ENCODE data around the gene TBC1D32.
"Not testable (repeated sequence)": the region's sequence is repeated elsewhere in the genome, so short reads cannot be mapped to it uniquely, and the experiment has no call there.

Gene TBC1D32

DNA sequence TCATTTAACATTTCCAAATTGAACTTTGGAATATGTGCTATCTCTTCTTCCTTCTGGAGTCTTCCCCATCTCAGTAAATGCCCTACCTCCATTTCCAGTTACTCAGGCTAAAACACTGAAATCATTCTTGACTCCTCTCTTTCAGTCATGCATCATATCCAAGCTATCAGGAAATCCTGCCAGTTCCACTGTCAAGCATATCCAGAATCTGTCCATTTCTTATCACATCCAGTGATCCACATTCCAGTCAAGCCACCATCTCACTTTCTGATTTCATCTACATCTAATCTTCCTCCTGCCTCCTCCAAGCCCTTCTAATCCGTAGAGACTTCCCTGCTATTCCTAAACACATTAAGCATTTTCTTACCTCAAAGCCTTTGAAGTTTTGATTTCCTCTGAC lies 15.3 kb upstream of the TBC1D32 start:
- Histone ChIP-seq H3K9ac (ENCODE audit: low read length) (no peak overlapping the region), H3K36me3 (ENCODE audit: control insufficient read depth, insufficient read depth, low read length) (no peaks in the 10 kb centered on the region), H3K4me1 (ENCODE audit: control insufficient read depth, insufficient read depth, low read length) (no peaks in the 10 kb centered on the region), H3K27ac (ENCODE audit: low read depth, low read length) (no peak overlapping the region), H3K27me3 (ENCODE audit: control insufficient read depth, insufficient read depth, low read length) (no peaks in the 10 kb centered on the region), H3K4me3 (ENCODE audit: low read length) (no peak overlapping the region)

DNA sequence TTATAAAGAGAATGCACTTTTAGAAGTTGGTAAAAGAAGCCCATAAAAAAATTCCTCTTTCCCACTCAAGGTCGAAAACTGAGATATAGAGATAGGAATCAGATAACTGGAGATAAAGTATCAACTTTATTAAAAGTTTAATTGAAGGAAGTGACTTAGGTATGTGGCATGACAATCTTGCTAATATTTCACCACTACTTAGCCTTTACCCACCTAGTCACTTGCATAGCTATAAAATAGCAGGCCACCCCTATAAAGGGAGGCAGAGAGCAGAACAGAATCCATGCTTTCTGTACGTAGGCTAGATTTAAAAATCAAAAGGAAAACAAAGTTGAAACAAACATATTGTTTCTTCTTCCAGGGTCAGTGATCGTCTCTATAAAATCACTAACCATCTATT lies 13.2 kb upstream of the TBC1D32 start:
- H3K36me3 ChIP-seq (ENCODE audit: control insufficient read depth, insufficient read depth, low read length), result no peaks in the 10 kb centered on the region
- no peak overlapping the region for H3K9ac ChIP-seq (ENCODE audit: low read length)
- no peaks in the 10 kb centered on the region for H3K27me3 ChIP-seq (ENCODE audit: control insufficient read depth, insufficient read depth, low read length)
- no peaks in the 10 kb centered on the region for H3K4me1 ChIP-seq (ENCODE audit: control insufficient read depth, insufficient read depth, low read length)
- no peak overlapping the region for H3K27ac ChIP-seq (ENCODE audit: low read depth, low read length)
- no peak overlapping the region for H3K4me3 ChIP-seq (ENCODE audit: low read length)

GRCh38 chr6:121344539-121344938 lies 10.3 kb upstream of the TBC1D32 start:
- Histone ChIP-seq H3K27me3 (ENCODE audit: control insufficient read depth, insufficient read depth, low read length) (no peaks in the 10 kb centered on the region), H3K4me1 (ENCODE audit: control insufficient read depth, insufficient read depth, low read length) (no peaks in the 10 kb centered on the region), H3K36me3 (ENCODE audit: control insufficient read depth, insufficient read depth, low read length) (no peaks in the 10 kb centered on the region), H3K4me3 (ENCODE audit: low read length) (no peak overlapping the region), H3K27ac (ENCODE audit: low read depth, low read length) (no peak overlapping the region), H3K9ac (ENCODE audit: low read length) (no peak overlapping the region)

GRCh38 chr6:121339639-121340226 lies 5.5 kb upstream of the TBC1D32 start:
- Histone ChIP-seq H3K27me3 (ENCODE audit: control insufficient read depth, insufficient read depth, low read length) (no peaks in the 10 kb centered on the region), H3K4me1 (ENCODE audit: control insufficient read depth, insufficient read depth, low read length) (no peaks in the 10 kb centered on the region), H3K4me3 (ENCODE audit: low read length) (no peak overlapping the region), H3K9ac (ENCODE audit: low read length) (no peak overlapping the region), H3K36me3 (ENCODE audit: control insufficient read depth, insufficient read depth, low read length) (no peaks in the 10 kb centered on the region), H3K27ac (ENCODE audit: low read depth, low read length) (no peak overlapping the region)

- Histone ChIP-seq H3K36me3 (ENCODE audit: control insufficient read depth, insufficient read depth, low read length) (no peaks in the 10 kb centered on the region), H3K27ac (ENCODE audit: low read depth, low read length) (no peak overlapping the region), H3K9ac (ENCODE audit: low read length) (no peak overlapping the region), H3K4me3 (ENCODE audit: low read length) (no peak overlapping the region), H3K4me1 (ENCODE audit: control insufficient read depth, insufficient read depth, low read length) (no peaks in the 10 kb centered on the region), H3K27me3 (ENCODE audit: control insufficient read depth, insufficient read depth, low read length) (no peaks in the 10 kb centered on the region)
Measured at GRCh38 chr6:121338956-121339355, 4.7 kb upstream of the TBC1D32 start.

- no peaks in the 10 kb centered on the region for H3K36me3 ChIP-seq (ENCODE audit: control insufficient read depth, insufficient read depth, low read length)
- H3K27me3 ChIP-seq (ENCODE audit: control insufficient read depth, insufficient read depth, low read length), result no peaks in the 10 kb centered on the region
- H3K4me1 ChIP-seq (ENCODE audit: control insufficient read depth, insufficient read depth, low read length), result no peaks in the 10 kb centered on the region
- H3K4me3 ChIP-seq (ENCODE audit: low read length), result no peak overlapping the region
- H3K9ac ChIP-seq (ENCODE audit: low read length), result no peak overlapping the region
- no peak overlapping the region for H3K27ac ChIP-seq (ENCODE audit: low read depth, low read length)
Measured at GRCh38 chr6:121338366-121338765, 4.1 kb upstream of the TBC1D32 start.

DNA sequence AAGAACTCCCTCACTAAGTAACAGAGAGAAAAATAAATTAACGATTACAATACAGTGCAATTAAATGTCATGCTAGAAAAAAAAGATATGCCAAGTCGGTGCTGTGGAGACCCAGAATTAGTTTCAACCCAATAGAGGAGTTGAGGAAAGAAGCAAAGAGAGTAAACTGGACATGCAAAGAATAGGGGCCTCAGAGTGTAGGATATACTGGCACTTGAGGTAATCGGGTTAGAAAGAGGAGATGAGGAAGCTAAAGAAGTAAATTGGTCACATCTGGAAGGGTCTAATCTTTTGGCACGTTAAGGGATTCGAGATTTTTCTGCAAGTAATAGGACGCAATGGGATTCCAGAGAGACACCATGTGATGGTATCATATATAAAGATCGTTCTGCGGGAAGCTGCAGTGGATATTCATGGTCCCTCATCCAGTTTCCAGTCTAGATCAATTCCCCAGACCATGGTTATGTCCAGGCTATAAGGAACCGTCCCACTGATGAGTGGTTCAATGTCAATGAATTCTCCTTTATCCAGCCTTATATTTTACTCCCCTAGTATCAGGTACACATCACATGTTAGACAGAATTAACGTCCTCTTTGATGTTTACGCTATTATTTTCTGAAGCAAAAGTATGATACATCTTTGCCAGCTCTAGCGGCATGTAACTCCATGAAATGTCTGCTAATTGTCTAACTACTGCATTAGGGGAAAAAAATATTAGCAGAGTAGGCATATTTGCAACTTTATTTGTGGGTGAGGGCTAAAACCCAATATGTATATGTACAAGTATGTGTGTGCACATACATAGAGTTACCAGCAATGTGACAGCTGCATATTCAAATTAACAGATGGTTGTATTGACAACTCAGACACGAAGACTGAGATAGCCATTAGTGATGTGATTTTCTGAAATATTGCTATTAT lies 1.1 kb upstream of the TBC1D32 start:
- no peaks in the 10 kb centered on the region for H3K36me3 ChIP-seq (ENCODE audit: control insufficient read depth, insufficient read depth, low read length)
- H3K4me3 ChIP-seq (ENCODE audit: low read length), result peak overlapping the region; percentile 83
- peak overlapping the region; percentile 93 for H3K27ac ChIP-seq (ENCODE audit: low read depth, low read length)
- H3K4me1 ChIP-seq (ENCODE audit: control insufficient read depth, insufficient read depth, low read length), result no peaks in the 10 kb centered on the region
- peak overlapping the region; percentile 35 for H3K9ac ChIP-seq (ENCODE audit: low read length)
- H3K27me3 ChIP-seq (ENCODE audit: control insufficient read depth, insufficient read depth, low read length), result no peaks in the 10 kb centered on the region

- not testable (repeated sequence) for H3K4me3 ChIP-seq (ENCODE audit: low read length)
Measured at GRCh38 chr6:121333694-121334093, 586 bp downstream of the TBC1D32 start.

DNA sequence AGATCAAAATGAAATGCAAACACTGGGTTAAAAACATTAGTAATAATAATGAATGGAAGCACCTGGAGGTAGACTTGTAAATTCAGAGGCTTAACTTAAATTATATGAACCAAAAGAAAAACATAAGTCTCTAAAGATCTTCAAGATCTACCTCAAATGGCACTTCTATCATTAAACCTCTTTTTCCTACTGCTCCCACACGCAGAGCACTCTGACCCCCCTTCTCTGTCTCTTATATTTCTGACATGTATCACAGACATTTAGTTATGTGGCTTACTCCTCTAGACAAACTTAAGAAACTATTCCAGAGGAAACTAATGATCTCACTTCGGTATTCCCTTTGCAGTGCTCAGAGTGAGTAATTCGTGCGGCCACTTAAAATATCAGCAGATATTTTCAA lies 1.1 kb downstream of the TBC1D32 start:
- no peak overlapping the region for H3K9ac ChIP-seq (ENCODE audit: low read length)
- H3K4me1 ChIP-seq (ENCODE audit: control insufficient read depth, insufficient read depth, low read length), result no peaks in the 10 kb centered on the region
- H3K36me3 ChIP-seq (ENCODE audit: control insufficient read depth, insufficient read depth, low read length), result no peaks in the 10 kb centered on the region
- H3K27me3 ChIP-seq (ENCODE audit: control insufficient read depth, insufficient read depth, low read length), result no peaks in the 10 kb centered on the region
- no peak overlapping the region for H3K27ac ChIP-seq (ENCODE audit: low read depth, low read length)
- H3K4me3 ChIP-seq (ENCODE audit: low read length), result no peak overlapping the region

More at GRCh38 chr6:121333694-121334093, 586 bp downstream of the TBC1D32 start:
- not testable (repeated sequence) for H3K9ac ChIP-seq (ENCODE audit: low read length); H3K36me3 ChIP-seq (ENCODE audit: control insufficient read depth, insufficient read depth, low read length); H3K4me1 ChIP-seq (ENCODE audit: control insufficient read depth, insufficient read depth, low read length); H3K27ac ChIP-seq (ENCODE audit: low read depth, low read length); H3K27me3 ChIP-seq (ENCODE audit: control insufficient read depth, insufficient read depth, low read length)

DNA sequence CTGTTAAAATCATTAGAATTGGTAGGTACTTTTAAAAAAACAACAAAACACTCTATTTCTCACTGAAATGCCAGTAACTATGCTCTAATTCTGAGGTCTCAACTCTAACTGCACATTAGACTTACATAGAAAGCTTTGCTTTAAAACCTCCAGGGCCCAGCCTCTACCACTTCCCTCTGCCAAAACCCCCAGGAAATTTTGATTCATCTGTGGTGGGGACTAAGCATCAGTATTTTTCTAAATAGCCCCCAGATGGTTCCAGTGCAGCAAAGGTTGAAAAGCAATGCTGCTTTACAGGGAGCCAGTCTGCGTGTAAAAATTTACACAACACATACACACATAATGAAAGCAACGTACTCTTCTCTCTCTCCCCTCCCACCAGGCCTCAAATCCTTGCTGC lies 3.8 kb downstream of the TBC1D32 start:
- Histone ChIP-seq H3K36me3 (ENCODE audit: control insufficient read depth, insufficient read depth, low read length) (no peaks in the 10 kb centered on the region), H3K4me3 (ENCODE audit: low read length) (no peak overlapping the region), H3K9ac (ENCODE audit: low read length) (no peak overlapping the region), H3K27me3 (ENCODE audit: control insufficient read depth, insufficient read depth, low read length) (no peaks in the 10 kb centered on the region), H3K4me1 (ENCODE audit: control insufficient read depth, insufficient read depth, low read length) (no peaks in the 10 kb centered on the region), H3K27ac (ENCODE audit: low read depth, low read length) (no peak overlapping the region)

GRCh38 chr6:121321282-121321681 lies 13.0 kb downstream of the TBC1D32 start:
- Histone ChIP-seq H3K27me3 (ENCODE audit: control insufficient read depth, insufficient read depth, low read length) (no peaks in the 10 kb centered on the region), H3K9ac (ENCODE audit: low read length) (no peak overlapping the region), H3K4me3 (ENCODE audit: low read length) (no peak overlapping the region), H3K27ac (ENCODE audit: low read depth, low read length) (no peak overlapping the region), H3K4me1 (ENCODE audit: control insufficient read depth, insufficient read depth, low read length) (no peaks in the 10 kb centered on the region), H3K36me3 (ENCODE audit: control insufficient read depth, insufficient read depth, low read length) (no peaks in the 10 kb centered on the region)

GRCh38 chr6:121319603-121320002 lies 14.7 kb downstream of the TBC1D32 start:
- no peaks in the 10 kb centered on the region for H3K27me3 ChIP-seq (ENCODE audit: control insufficient read depth, insufficient read depth, low read length)
- H3K27ac ChIP-seq (ENCODE audit: low read depth, low read length), result no peak overlapping the region
- no peak overlapping the region for H3K4me3 ChIP-seq (ENCODE audit: low read length)
- H3K9ac ChIP-seq (ENCODE audit: low read length), result no peak overlapping the region
- H3K36me3 ChIP-seq (ENCODE audit: control insufficient read depth, insufficient read depth, low read length), result no peaks in the 10 kb centered on the region
- H3K4me1 ChIP-seq (ENCODE audit: control insufficient read depth, insufficient read depth, low read length), result no peaks in the 10 kb centered on the region

- Histone ChIP-seq H3K36me3 (ENCODE audit: control insufficient read depth, insufficient read depth, low read length) (no peaks in the 10 kb centered on the region), H3K27ac (ENCODE audit: low read depth, low read length) (no peak overlapping the region), H3K4me3 (ENCODE audit: low read length) (no peak overlapping the region), H3K4me1 (ENCODE audit: control insufficient read depth, insufficient read depth, low read length) (no peaks in the 10 kb centered on the region), H3K9ac (ENCODE audit: low read length) (no peak overlapping the region), H3K27me3 (ENCODE audit: control insufficient read depth, insufficient read depth, low read length) (no peaks in the 10 kb centered on the region)
Measured at GRCh38 chr6:121319112-121319553, 15.1 kb downstream of the TBC1D32 start.

Data from rectal smooth muscle tissue (tissue), 1 donor.